Embryonic facial prominence (tissue), 1 donor: ENCODE data around the gene STX5.
A peak's percentile ranks its signal among the peaks of the same experiment; 100 is the strongest.
"Not testable (repeated sequence)": the region's sequence is repeated elsewhere in the genome, so short reads cannot be mapped to it uniquely, and the experiment has no call there.

ENCODE experiments used
- DNase-seq: peaks from one replicate; pipeline ENCODE4 v3.0.0-alpha.2; 2016; ENCODE audit errors: extremely low spot score

STX5 gene

GRCh38 chr11:62854013-62854824 lies 22.4 kb upstream of the STX5 start:
- DNase-seq, result no peak

- DNase-seq, result no peak
Measured at GRCh38 chr11:62853279-62853965, 21.6 kb upstream of the STX5 start.

DNA sequence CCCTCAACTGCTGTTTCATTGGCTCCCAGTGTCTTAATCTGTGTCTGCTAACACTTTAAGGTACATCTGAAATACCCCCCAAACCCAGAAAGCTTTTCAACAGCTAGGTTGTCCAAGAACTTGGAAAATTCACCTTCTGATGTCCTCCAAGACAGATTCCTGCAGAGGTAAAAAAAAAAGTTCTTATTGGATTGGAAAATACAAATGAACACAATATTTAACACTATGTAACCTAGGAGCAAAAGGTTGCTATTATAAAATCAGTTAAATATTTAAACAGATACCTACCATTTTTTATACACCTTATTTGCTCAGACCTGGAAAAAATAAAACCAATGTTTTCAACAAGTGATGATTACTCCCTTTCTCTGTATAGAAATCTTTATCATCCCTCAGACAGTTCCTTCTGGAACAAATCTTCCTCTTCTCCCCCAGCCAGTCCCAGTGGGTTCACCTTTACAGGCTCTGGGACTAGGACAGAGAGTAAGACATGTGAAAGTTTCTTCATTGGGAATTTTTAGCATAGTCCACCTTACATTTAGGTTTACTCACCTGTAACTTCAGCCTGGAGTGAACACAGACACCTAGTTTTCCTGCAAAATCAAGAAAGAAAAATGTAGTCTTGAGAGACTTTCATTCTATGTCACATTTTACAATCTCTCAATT lies 20.8 kb upstream of the STX5 start:
- DNase-seq, result no peak

- DNase-seq, result no peak
Measured at GRCh38 chr11:62851807-62852522, 20.1 kb upstream of the STX5 start.

DNA sequence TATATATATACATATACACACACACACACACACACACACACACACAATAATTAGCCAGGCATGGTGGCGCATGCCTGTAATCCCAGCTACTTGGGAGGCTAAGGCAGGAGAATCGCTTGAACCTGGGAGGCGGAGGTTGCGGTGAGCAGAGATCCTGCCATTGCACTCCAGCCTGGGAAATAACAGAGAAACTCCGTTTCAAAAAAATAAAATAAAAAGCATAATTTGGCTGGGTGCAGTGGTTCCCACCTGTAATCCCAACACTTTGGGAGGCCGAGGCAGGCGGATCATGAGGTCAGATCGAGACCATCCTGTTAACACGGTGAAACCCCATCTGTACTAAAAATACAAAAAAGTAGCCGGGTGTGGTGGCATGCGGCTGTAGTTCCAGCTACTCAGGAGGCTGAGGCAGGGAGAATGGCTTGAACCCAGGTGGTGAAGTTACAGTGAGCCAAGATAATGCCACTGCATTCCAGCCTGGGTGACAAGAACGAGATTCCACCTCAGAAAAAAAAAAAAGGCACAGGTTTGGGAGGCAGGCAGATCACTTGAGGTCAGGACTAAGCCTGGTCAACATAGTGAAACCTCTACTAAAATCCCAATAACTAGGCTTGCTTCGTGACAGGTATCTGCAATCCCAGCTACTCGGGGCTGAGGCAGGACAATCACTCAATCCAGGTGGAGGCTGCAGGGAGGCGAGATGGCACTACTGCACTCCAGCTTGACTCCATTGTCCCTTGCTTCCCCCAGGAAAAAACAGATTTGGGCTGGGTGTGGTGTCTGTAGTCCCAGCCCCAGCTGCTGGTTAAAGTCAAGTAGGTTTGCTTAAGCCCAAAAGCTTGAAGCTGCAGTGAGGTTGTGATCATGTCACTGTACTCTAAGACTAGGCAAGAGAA lies 19.3 kb upstream of the STX5 start:
- no peak for DNase-seq

- DNase-seq, result no peak
Measured at GRCh38 chr11:62847767-62848314, 16.0 kb upstream of the STX5 start.

DNA sequence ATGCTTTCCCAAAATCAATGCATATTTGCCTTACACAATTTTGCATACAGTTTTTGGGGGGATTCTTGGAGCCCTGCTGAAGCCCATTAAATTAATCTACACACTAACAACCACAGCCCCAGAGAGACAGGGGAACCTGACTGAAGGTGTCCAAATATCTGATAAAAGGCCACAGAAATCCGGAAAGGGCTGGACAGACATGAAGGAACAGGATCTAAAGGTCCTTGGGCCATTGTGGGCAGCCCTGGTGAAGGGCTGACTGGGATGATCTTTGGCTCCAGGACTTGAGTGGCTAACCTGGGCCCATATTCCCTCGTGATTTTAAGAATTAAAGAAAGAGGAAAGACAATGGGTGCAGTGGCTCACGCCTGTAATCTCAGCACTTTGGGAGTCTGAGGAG lies 14.3 kb upstream of the STX5 start:
- DNase-seq, result no peak

- DNase-seq, result no peak
Measured at GRCh38 chr11:62844154-62844553, 12.3 kb upstream of the STX5 start.

- DNase-seq, result no peak
Measured at GRCh38 chr11:62843466-62843865, 11.6 kb upstream of the STX5 start.

DNA sequence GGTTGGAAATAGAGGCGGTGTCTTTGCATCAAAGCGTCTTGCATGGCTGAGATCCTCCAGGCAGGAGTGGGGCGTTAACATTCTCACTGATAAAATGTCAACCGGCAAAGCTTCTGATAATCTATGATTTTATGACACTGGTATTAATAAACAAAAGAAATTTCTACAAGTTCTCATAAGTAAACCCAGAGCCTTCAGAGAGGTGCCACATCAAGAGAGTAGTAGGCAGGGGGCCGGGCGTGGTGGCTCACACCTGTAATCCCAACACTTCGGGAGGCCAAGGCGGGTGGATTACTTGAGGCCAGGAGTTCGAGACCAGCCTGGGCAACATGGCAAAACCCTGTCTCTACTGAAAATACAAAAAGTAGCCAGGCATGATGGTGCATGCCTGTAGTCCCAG lies 11.0 kb upstream of the STX5 start:
- DNase-seq, result not testable (repeated sequence)

DNA sequence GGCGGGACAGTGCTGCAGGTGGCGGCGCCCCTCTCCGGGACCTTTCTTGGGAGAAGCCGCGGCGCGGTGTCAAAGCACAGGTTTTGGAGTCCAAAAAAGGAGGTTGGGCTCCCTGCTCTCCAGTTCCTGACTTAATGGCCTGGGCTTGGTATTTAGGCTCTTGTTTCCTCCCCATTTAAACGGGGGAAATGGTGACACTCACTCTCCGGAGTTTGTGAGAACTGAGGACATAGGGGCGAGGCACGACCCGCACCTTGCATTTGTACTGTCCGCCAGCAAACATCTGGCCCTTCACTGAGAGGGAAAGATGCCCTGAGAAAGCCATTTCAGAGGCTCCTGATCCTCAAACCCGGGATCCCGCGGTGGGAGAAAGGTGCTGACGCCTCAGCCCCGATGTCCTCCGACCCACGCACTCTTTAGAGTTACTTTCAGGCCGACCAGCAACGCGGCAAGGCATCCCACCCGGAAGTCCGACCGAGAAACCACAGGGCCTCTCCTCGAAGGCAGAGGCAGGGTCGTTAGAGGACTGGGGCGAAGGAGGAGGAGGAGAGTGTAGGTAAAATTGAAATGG lies 10.4 kb upstream of the STX5 start:
- no peak for DNase-seq

GRCh38 chr11:62841361-62842170 lies 9.7 kb upstream of the STX5 start:
- peak; percentile 98 for DNase-seq

DNA sequence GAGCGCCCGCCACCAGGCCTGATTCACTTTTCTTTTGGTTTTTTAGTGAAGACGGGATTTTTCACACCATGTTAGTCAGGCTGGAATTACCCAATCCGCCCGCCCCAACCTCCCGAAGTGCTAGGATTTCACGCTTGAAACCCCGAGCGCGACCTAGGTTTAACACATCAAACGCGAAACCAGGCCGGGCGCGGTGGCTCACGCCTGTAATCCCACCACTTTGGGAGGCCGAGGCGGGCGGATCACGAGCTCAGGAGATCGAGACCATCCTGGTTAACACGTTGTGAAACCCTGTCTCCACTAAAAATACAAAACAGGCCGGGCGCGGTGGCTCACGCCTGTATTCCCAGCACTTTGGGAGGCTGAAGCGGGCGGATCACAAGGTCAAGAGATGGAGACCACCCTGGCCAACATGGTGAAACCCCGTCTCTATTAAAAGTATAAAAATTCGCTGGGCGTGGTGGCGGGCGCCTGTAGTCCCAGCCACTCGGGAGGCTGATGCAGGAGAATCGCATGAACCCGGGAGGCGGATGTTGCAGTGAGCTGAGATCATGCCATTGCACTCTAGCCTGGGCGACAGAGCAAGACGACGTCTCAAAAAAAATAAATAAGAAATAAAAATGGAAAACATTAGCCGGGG lies 9.0 kb upstream of the STX5 start:
- not testable (repeated sequence) for DNase-seq

GRCh38 chr11:62839050-62839945 lies 7.4 kb upstream of the STX5 start, which contains the start of gene WDR74:
Gene WDR74, minus strand, starts transcription at chr11:62839590. Its CDS starts 20 bp downstream, at chr11:62839570.
- peak; percentile 94 for DNase-seq

DNA sequence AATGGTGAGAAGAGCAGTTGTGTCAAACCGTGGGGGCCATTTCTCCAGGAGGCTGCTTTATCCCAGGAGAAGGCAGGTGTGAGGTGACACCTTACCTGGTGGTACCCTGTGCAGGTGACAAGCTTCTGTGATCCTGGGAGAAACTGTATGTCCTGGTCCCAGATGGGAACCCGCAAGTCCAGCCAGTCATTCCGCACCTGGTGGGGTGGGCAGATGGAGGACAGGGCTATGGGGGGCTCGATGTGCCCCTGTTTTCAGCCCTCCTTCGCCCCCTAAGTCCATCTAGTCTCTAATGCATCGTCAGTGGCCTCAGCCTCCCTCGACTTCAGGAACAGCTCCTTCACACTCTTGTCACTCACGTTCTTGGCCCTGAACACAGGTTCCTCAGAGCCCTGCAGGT lies 3.5 kb upstream of the STX5 start:
- no peak for DNase-seq

GRCh38 chr11:62832336-62833234 lies 734 bp upstream of the STX5 start, which contains the start of gene TEX54:
Gene TEX54, minus strand, starts transcription at chr11:62832841.
- no peak for DNase-seq
